Activated CD8-positive, alpha-beta T cell treated with anti-CD3 and anti-CD28 coated beads for 36 hours (primary cell): ENCODE results near the gene MS4A3. TPM values are rescaled to one million over a fixed set of nuclear protein-coding genes. Genes with fewer than 3 reads are reported as not detected.
"Not testable (repeated sequence)": the region's sequence is repeated elsewhere in the genome, so short reads cannot be mapped to it uniquely, and the experiment has no call there.

Experiments used
- ATAC-seq: fragments of 200-7000 bp; cut with Tn5 transposase; one replicate; pipeline ENCODE4 v1.10.0; 2021; ENCODE audit warnings: mild to moderate bottlenecking, moderate library complexity
- CTCF ChIA-PET: fragments of 350-600 bp; sonication (Branson Sonifier 250); formaldehyde crosslinking; loops from one replicate; lab custom pipeline; 2021; ENCODE audit warnings: antibody characterized with exemption; lab: Charles Lee
- POLR2A ChIA-PET: fragments of 350-600 bp; sonication (Branson Sonifier 250); formaldehyde crosslinking; loops from one replicate; lab custom pipeline; 2021; ENCODE audit warnings: antibody characterized with exemption; lab: Charles Lee
- DNase-seq: peaks from one replicate; pipeline ENCODE4 v3.0.0-alpha.2; 2020
- H3K27ac Mint-ChIP-seq: one replicate; pipeline ENCODE4 v1.8.0; 2021; ENCODE audit warnings: mild to moderate bottlenecking, mixed read lengths
- H3K27me3 Mint-ChIP-seq: one replicate; pipeline ENCODE4 v1.8.0; 2021; ENCODE audit warnings: mixed read lengths
- H3K36me3 Mint-ChIP-seq: one replicate; pipeline ENCODE4 v1.8.0; 2021; ENCODE audit warnings: low read depth, mixed read lengths
- H3K4me1 Mint-ChIP-seq: one replicate; pipeline ENCODE4 v1.8.0; 2021; ENCODE audit warnings: low read depth, mixed read lengths
- H3K4me3 Mint-ChIP-seq: one replicate; pipeline ENCODE4 v1.8.0; 2021; ENCODE audit warnings: mild to moderate bottlenecking, moderate library complexity, mixed read lengths
- H3K9me3 Mint-ChIP-seq: one replicate; pipeline ENCODE4 v1.8.0; 2021; ENCODE audit warnings: mixed read lengths
- intact Hi-C: fragments of 100-400 bp; cut with micrococcal nuclease; formaldehyde crosslinking; loops from one replicate; pipeline ENCODE4 v1.10.0; 2022
- total RNA-seq, 2 experiments: library from RNA; stranded (reverse); gene quantifications; one replicate each; pipeline ENCODE4 v1.2.3, GENCODE V29; 2021
- TF ChIP-seq, protein P1 (sequence below): fragments of 200-600 bp; IDR thresholded peaks from one replicate; pipeline ENCODE4 v1.8.0; 2022; ENCODE audit warnings: antibody characterized with exemption, mild to moderate bottlenecking

The MS4A3 gene
- total RNA-seq, 2 experiments from 2014 or later = not detected

GRCh38 chr11:60100516-60100915 is 44.1 kb downstream of the MS4A3 start:
- H3K27ac Mint-ChIP-seq = no peak overlapping the region

GRCh38 chr11:60101368-60101767 is 44.9 kb downstream of the MS4A3 start:
- intact Hi-C loops, ATAC-seq, H3K4me1 Mint-ChIP-seq, H3K4me3 Mint-ChIP-seq, DNase-seq, CTCF ChIA-PET, H3K27ac Mint-ChIP-seq, H3K9me3 Mint-ChIP-seq, H3K36me3 Mint-ChIP-seq, H3K27me3 Mint-ChIP-seq, POLR2A ChIA-PET: not testable (repeated sequence)

More at GRCh38 chr11:60100516-60100915, 44.1 kb downstream of the MS4A3 start:
- no peak for DNase-seq
- ChIA-PET CTCF (no interaction called here), POLR2A (no interaction called here)
- no peaks in the 10 kb centered on the region for H3K9me3 Mint-ChIP-seq
- TF ChIP-seq, protein P1, sequence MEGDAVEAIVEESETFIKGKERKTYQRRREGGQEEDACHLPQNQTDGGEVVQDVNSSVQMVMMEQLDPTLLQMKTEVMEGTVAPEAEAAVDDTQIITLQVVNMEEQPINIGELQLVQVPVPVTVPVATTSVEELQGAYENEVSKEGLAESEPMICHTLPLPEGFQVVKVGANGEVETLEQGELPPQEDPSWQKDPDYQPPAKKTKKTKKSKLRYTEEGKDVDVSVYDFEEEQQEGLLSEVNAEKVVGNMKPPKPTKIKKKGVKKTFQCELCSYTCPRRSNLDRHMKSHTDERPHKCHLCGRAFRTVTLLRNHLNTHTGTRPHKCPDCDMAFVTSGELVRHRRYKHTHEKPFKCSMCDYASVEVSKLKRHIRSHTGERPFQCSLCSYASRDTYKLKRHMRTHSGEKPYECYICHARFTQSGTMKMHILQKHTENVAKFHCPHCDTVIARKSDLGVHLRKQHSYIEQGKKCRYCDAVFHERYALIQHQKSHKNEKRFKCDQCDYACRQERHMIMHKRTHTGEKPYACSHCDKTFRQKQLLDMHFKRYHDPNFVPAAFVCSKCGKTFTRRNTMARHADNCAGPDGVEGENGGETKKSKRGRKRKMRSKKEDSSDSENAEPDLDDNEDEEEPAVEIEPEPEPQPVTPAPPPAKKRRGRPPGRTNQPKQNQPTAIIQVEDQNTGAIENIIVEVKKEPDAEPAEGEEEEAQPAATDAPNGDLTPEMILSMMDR = no peak
- no peak for ATAC-seq
- no peaks in the 10 kb centered on the region for H3K4me1 Mint-ChIP-seq
- no peaks in the 10 kb centered on the region for H3K36me3 Mint-ChIP-seq
- peaks cover 5% of the 10 kb centered on the region for H3K27me3 Mint-ChIP-seq
- intact Hi-C loops = no loop called here
- H3K4me3 Mint-ChIP-seq = no peak overlapping the region

- H3K27me3 Mint-ChIP-seq, H3K9me3 Mint-ChIP-seq, CTCF ChIA-PET, DNase-seq, ATAC-seq, POLR2A ChIA-PET, intact Hi-C loops, H3K36me3 Mint-ChIP-seq, H3K27ac Mint-ChIP-seq, H3K4me3 Mint-ChIP-seq, H3K4me1 Mint-ChIP-seq: not testable (repeated sequence)
Measured at GRCh38 chr11:60104471-60105115, 48.1 kb downstream of the MS4A3 start.

GRCh38 chr11:60108631-60109030 is 52.2 kb downstream of the MS4A3 start:
- H3K36me3 Mint-ChIP-seq, POLR2A ChIA-PET, intact Hi-C loops, H3K9me3 Mint-ChIP-seq, H3K4me3 Mint-ChIP-seq, ATAC-seq, H3K4me1 Mint-ChIP-seq, H3K27me3 Mint-ChIP-seq, CTCF ChIA-PET, H3K27ac Mint-ChIP-seq, DNase-seq: not testable (repeated sequence)

GRCh38 chr11:60111793-60112192 is 55.3 kb downstream of the MS4A3 start:
- Mint-ChIP-seq H3K27me3 (no peaks in the 10 kb centered on the region), H3K9me3 (no peaks in the 10 kb centered on the region), H3K4me3 (no peak overlapping the region), H3K36me3 (no peaks in the 10 kb centered on the region), H3K4me1 (no peaks in the 10 kb centered on the region), H3K27ac (no peak overlapping the region)
- ChIA-PET CTCF (no interaction called here), POLR2A (no interaction called here)
- TF ChIP-seq, protein P1 = no peak
- intact Hi-C loops = no loop called here
- no peak for DNase-seq
- ATAC-seq = no peak

- ATAC-seq (no peak), DNase-seq (no peak)
- Mint-ChIP-seq H3K36me3 (no peaks in the 10 kb centered on the region), H3K9me3 (no peaks in the 10 kb centered on the region), H3K27ac (no peak overlapping the region), H3K4me3 (no peak overlapping the region), H3K4me1 (no peaks in the 10 kb centered on the region), H3K27me3 (peaks cover 3% of the 10 kb centered on the region)
- TF ChIP-seq, protein P1 = no peak
- CTCF ChIA-PET = no interaction called here
- POLR2A ChIA-PET = no interaction called here
- intact Hi-C loops = no loop called here
Measured at GRCh38 chr11:60116996-60117790, 60.7 kb downstream of the MS4A3 start.
